ENCODE data around the gene POLD1.
A peak's percentile ranks its signal among the peaks of the same experiment; 100 is the strongest.
"Not testable (repeated sequence)": the region's sequence is repeated elsewhere in the genome, so short reads cannot be mapped to it uniquely, and the experiment has no call there.

Gene POLD1

GRCh38 chr19:50432221-50433028 lies 48.3 kb downstream of the POLD1 start, which contains the start of gene MYBPC2:
MYBPC2 (plus strand) TSS chr19:50432892; CDS start chr19:50432954, 62 bp downstream.
- TF ChIP-seq CTCF (IDR thresholded peaks at IDR 0.05; ENCODE audit: low read depth, low read length) = no peak
- H3K4me3 ChIP-seq (ENCODE audit: low read depth, low read length) = peak within 1 kb of the TSS; percentile 57

- TF ChIP-seq CTCF (IDR thresholded peaks at IDR 0.05; ENCODE audit: low read depth, low read length) = no peak
- no peak overlapping the region for H3K4me3 ChIP-seq (ENCODE audit: low read depth, low read length)
Observed at GRCh38 chr19:50433201-50434180, 49.3 kb downstream of the POLD1 start.

- H3K4me3 ChIP-seq (ENCODE audit: low read depth, low read length) = no peak overlapping the region
- TF ChIP-seq CTCF (IDR thresholded peaks at IDR 0.05; ENCODE audit: low read depth, low read length) = no peak
Observed at GRCh38 chr19:50434525-50434924, 50.4 kb downstream of the POLD1 start.

GRCh38 chr19:50435221-50435620 lies 51.1 kb downstream of the POLD1 start:
- TF ChIP-seq CTCF (IDR thresholded peaks at IDR 0.05; ENCODE audit: low read depth, low read length) = no peak
- H3K4me3 ChIP-seq (ENCODE audit: low read depth, low read length) = no peak overlapping the region

GRCh38 chr19:50435627-50436026 lies 51.5 kb downstream of the POLD1 start:
- no peak for TF ChIP-seq CTCF (IDR thresholded peaks at IDR 0.05; ENCODE audit: low read depth, low read length)
- H3K4me3 ChIP-seq (ENCODE audit: low read depth, low read length) = no peak overlapping the region

GRCh38 chr19:50437862-50438449 lies 53.8 kb downstream of the POLD1 start:
- no peak for TF ChIP-seq CTCF (IDR thresholded peaks at IDR 0.05; ENCODE audit: low read depth, low read length)
- no peak overlapping the region for H3K4me3 ChIP-seq (ENCODE audit: low read depth, low read length)

- not testable (repeated sequence) for H3K4me3 ChIP-seq (ENCODE audit: low read depth, low read length)
Observed at GRCh38 chr19:50439130-50439529, 55.0 kb downstream of the POLD1 start.

All from WI38 (cell line).